Measurements from ENCODE around the gene ZBTB46.

The ZBTB46 gene

GRCh38 chr20:63745961-63746731 is 84.9 kb downstream of the ZBTB46 start:
- no peak for DNase-seq (ENCODE audit: low read depth)

GRCh38 chr20:63745424-63745805 is 85.6 kb downstream of the ZBTB46 start:
- no peak for DNase-seq (ENCODE audit: low read depth)

DNA sequence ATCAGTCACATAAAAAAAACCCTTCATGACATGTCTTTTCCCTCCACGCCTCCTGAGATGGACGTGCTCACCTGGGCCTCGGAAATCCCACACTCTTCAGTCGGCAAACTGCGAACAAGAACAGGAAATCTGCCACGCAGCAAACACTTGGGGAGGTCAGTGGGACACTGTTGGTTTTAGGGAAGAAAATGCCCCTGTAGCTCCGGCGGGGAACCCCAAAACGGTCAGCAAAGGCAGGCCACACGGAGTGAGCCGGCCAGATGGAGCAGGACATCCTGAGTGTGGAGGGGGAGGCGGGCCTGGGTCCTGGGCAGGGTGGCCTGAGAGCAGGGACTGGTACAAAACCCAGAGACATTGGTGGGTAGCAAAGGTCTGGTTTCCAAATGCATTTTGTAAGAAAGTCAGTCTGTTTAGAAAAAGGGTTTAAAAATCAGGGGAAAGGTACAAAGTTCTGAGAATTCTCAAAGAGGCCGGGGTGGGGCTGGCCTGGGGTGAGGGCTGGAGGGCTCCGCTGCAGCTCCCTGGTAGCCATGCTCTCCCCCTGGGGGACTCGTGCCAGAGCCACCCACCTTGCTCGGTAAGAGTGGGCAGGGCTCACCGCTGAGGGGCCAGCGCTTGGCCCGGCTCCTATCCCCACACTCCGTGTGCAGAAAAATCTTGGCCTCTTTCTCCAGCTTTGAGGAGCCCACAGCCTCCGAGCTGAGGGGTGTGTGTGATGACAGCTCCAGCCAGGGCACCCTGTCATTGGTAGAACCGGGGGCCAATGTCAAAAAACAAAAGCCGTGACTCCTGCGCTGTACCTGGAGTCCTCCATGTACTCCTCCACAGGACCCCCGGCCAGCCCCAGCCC is 86.3 kb downstream of the ZBTB46 start:
- no peak for DNase-seq (ENCODE audit: low read depth)

DNA sequence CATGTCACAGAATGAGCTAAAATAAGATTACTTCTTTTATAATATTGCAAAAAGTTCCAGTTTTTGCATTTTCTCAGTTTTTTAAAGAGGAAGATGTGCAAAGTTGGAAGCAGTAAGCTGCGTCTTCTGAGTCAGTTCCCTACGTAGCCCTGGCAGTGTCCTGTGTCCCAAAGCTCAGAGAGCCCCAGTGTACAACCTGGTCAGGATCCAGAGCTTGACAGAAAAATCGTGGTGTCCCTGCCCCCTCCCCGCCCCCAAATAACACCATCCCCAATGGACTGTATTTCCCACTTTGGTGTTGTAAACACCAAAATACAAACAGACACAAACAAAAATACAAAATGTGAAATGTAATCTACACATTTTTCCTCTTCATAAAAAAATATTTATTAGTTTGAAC is 86.9 kb downstream of the ZBTB46 start:
- DNase-seq (ENCODE audit: low read depth), result no peak

DNA sequence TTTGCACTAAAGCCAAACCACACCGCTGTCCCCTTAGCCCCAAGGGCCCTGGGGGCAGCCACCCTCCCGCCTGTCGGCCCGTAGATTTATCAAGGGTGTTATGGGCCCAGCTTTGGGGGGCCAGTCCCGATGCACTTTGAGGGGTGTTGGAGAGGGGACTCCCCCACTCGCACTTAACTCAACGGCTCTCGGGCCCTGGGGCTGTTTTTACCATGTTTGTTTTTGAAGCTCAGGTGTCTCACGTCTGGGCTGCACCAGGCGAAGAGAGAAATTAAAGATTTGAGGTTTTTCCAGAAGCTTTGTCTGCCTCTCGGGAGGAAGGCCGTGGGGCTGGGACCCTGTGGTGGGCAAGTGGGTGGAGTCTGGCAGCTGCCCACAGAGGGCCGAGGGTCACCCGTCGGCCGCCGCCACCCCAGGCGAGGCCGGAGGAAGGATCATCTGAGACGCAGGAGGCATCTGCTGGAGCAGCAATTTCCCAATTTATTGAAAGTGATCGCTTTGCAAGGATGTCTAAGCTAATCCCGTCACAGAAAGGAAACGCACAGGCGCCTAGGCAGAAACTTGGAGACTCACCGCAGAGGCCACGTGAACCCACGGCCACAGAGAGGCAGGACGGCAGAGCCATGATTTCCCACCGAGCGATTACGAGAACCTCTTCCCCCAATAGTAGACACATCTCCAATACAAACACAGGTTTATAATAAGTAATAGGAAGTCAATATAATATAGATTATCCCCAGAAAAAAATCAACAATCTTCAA is 87.7 kb downstream of the ZBTB46 start:
- no peak for DNase-seq (ENCODE audit: low read depth)

DNA sequence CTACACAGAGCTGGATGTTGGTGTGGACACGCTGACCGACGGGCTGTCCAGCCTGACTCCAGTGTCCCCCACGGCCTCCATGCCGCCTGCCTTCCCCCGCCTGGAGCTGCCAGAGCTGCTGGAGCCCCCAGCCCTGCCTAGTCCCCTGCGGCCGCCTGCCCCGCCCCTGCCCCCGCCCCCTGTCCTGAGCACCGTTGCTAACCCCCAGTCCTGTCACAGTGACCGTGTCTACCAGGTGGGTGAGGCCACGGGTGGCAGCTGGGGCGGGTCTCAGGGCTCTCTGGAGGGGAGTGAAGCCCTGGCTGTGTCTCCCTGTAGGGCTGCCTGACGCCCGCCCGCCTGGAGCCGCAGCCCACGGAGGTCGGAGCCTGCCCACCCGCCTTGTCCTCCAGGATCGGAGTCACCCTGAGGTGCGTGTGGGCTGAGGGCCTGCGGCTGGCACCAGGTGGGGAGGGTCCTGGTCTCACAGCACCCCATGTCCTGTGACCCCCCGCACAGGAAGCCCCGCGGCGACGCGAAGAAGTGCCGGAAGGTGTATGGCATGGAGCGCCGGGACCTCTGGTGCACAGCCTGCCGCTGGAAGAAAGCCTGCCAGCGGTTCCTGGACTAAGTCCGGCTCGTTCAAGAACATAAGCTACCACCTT is 88.6 kb downstream of the ZBTB46 start:
- no peak for DNase-seq (ENCODE audit: low read depth)

GRCh38 chr20:63741676-63742380 is 89.2 kb downstream of the ZBTB46 start:
- no peak for DNase-seq (ENCODE audit: low read depth)

- DNase-seq (ENCODE audit: low read depth), result no peak
Measured at GRCh38 chr20:63741354-63741675, 89.7 kb downstream of the ZBTB46 start.

- DNase-seq (ENCODE audit: low read depth), result no peak
Measured at GRCh38 chr20:63740627-63741353, 90.3 kb downstream of the ZBTB46 start.

DNA sequence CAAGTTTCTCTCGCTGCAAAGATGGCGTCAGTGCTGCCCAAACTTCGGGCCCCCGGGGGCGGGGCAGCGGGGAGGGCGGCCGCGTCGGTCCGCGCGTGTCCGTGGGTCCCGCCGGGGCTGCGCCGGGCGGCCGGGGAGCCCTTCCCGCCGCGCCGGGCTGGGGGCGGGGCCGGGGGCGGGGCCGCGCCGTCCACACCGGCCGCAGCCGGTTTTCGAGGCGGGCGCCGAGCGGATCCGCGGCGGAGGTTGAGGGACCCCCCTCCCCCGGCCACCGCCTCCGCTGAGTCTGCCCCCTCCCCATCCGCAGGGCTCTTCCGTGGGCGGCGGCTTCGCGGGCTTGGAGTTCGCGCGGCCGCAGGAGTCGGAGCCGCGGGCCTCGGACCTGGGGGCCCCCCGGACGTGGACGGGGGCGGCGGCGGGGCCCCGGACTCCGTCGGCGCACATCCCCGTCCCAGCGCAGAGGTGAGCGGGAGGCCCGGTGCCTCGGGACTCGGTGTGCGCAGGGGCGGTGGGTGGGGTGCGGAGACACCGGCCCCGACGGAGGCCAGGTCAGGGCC is 90.9 kb downstream of the ZBTB46 start:
- no peak for DNase-seq (ENCODE audit: low read depth)

- DNase-seq (ENCODE audit: low read depth), result no peak
Measured at GRCh38 chr20:63739130-63740069, 91.7 kb downstream of the ZBTB46 start, which contains the start of gene SLC2A4RG. TSS of gene SLC2A4RG (plus strand) at chr20:63739776. CDS start at chr20:63739913, 137 bp downstream.

DNA sequence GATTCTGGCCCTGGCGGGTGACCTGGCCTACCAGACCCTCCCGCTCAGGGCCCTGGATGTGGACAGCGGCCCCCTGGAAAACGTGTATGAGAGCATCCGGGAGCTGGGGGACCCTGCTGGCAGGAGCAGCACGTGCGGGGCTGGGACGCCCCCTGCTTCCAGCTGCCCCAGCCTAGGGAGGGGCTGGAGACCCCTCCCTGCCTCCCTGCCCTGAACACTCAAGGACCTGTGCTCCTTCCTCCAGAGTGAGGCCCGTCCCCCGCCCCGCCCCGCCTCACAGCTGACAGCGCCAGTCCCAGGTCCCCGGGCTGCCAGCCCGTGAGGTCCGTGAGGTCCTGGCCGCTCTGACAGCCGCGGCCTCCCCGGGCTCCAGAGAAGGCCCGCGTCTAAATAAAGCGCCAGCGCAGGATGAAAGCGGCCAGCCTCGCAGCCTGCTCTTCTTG is 92.4 kb downstream of the ZBTB46 start:
- DNase-seq (ENCODE audit: low read depth), result no peak

DNA sequence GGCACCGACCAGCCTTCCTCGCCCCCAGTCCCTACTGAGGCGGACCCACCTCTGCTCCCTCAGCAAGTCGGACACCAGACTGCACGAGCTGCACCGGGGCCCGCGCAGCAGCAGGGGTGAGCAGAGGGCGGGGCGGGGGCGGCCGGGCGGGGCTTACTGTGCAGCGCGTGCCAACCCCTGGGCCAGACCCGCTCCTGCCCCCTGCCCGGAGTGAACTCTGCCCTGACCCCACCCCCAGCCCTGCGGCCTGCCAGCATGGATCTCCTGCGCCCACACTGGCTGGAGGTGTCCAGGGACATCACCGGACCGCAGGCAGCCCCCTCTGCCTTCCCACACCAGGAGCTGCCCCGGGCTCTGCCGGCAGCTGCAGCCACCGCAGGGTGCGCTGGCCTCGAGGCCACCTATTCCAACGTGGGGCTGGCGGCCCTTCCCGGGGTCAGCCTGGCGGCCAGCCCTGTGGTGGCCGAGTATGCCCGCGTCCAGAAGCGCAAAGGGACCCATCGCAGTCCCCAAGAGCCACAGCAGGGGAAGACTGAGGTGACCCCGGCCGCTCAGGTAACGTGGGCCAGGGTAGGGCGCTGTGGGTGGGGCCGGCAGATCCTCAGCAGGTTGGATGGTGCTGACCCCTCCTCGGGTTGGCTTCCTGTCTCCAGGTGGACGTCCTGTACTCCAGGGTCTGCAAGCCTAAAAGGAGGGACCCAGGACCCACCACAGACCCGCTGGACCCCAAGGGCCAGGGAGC is 92.9 kb downstream of the ZBTB46 start:
- no peak for DNase-seq (ENCODE audit: low read depth)

- DNase-seq (ENCODE audit: low read depth), result no peak
Measured at GRCh38 chr20:63737695-63737944, 93.4 kb downstream of the ZBTB46 start.

DNA sequence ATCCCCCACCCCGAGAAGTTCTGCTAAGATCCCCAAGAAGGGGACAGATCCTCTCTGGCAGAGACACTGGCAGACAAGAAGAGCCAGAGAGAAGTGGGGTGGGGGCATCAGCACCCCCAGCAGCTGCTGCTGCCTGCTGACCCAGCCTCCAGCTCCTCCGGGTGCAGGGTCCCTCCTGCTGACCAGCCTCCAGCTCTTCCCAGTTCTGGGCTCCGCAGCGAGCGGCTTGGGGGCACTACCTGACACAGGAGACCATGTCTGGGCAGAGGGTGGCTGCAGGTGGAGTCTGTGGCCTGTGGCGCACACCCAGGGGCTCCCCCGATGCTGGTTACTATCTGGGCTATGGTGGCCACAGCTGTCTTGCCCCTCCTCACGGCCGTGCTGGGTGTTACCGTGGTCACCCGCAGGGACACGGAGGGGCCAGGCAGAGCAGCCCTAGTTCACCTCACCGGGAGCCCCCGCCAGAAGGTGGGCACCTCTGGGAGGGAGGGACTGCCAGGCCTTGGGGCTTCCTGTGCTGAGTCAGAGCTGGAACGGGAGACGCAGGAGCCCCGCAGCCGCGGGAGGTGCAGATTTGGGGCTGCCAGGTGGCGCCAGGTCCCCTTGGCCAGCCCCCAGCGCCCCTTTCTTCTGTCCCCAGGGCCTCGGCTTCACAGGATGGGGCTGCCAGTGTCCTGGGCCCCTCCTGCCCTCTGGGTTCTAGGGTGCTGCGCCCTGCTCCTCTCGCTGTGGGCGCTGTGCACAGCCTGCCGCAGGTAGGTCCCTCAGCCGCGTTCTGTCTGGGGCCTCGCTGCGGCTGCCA is 94.0 kb downstream of the ZBTB46 start:
- no peak for DNase-seq (ENCODE audit: low read depth)

- DNase-seq (ENCODE audit: low read depth), result peak; percentile 56
Measured at GRCh38 chr20:63735859-63736718, 95.0 kb downstream of the ZBTB46 start, which contains the start of gene LIME1. TSS of gene LIME1 (plus strand) at chr20:63736664. CDS start at chr20:63737550, 886 bp downstream.
